GM18858 (cell line): Measurements from ENCODE around the gene PDE8B.

Experiments
- ATAC-seq: cut with Tn5 transposase; IDR thresholded peaks from one replicate; pipeline ENCODE4 v1.9.1; 2021; ENCODE audit not compliant: unreplicated experiment

Gene PDE8B

DNA sequence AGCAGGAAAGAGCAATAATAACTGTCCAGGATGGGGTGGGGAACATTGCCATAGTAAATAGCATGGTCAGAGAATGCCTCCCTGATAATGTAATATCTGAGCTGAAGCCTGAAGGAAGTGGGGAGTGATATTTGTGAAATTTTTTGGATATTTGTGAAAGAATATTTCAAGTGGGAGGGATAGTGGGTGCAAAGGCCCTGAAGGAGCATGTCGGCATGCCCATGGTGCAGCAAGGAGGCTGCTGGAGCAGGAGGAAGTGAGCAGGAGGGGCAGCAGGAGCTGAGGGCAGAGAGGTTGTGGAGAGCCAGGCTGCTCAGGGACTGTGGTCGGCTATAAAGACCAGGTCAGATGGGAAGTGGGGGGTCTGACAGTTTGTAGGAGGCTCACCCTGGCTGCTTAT lies 21.1 kb upstream of the PDE8B start:
- no peak for ATAC-seq

DNA sequence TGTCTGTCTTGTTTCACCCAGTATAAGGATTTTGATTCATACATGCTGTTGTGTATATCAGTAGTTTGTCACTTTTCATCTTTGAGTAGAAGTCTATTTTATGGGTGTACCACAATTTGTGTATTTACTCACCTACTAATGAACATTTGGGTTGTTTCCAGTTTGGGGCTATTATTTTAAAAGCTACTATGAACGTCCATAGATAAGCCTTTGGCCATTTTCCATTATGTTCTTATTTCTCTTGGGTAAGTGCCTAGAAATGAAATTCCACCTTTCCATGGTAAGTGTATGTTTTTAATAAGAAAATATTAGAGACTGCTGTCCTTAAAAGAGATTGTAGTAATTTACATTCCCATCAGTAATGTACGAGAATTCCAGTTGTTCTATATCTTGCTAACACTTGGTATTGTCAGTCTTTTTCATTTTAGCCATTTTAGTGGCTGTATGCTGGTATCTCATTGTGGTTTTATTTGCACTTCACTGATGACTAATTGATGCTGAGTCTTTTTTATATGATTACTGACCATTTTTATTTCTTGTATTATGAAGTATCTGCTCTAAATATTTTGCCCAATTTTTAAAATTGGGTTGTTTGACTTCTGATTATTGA lies 17.9 kb upstream of the PDE8B start:
- no peak for ATAC-seq

DNA sequence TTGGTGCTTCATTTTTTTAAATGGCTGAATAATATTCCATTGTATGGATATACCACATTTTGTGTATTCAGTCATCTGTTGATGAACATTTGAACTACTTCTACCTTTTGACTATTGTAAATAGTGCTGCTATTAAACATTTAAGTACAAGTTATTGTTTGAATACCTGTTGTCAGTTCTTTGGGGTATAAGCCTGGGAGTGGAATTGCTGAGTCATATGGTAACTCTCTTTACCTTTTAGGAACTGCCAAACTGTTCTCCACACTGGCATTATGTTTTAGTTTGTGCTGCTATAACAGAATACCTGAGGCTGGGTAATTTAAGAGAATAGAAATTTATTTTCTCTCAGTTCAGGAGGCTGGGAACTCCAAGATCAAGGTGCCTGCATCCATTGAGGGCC lies 15.7 kb upstream of the PDE8B start:
- ATAC-seq: no peak

- no peak for ATAC-seq
Measured at GRCh38 chr5:77197840-77198554, 12.5 kb upstream of the PDE8B start.

GRCh38 chr5:77200663-77201062 lies 9.8 kb upstream of the PDE8B start:
- no peak for ATAC-seq

- no peak for ATAC-seq
Measured at GRCh38 chr5:77202145-77202544, 8.3 kb upstream of the PDE8B start.

GRCh38 chr5:77204967-77205366 lies 5.5 kb upstream of the PDE8B start:
- ATAC-seq: no peak

DNA sequence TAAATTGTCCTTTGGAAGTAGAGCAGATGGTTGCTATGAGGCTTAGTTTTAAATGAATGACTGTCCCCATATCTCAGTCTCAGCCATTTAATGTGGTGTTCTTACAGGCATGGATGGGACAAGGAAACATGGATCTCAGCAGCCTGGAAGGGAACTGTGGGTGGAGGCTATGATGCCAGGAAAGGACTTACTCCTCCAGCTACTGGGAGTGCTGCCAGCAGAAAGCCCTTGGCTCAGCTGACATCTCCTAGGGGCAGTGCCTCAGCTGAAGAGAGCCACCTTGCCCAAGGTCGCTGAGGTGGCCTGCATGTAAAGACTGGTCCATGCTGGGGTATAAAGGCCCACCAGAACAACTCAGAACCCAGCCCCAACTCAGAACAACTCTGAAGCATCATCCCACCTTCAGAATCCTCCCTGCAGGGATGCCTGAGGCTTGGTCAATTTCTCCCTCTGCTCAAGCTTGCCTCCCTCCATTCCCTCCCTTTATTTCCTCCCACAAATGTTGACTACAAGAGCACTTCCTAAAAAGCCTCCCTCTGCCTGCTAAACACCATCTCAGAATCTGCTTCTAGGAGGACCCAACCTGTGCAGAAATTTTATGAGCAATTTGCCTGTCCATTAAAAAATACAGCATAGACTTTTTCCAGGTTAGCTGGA lies 1.8 kb upstream of the PDE8B start:
- no peak for ATAC-seq

GRCh38 chr5:77209495-77210090 lies 887 bp upstream of the PDE8B start:
- ATAC-seq: no peak

GRCh38 chr5:77210964-77211690 lies 647 bp downstream of the PDE8B start:
- no peak for ATAC-seq

DNA sequence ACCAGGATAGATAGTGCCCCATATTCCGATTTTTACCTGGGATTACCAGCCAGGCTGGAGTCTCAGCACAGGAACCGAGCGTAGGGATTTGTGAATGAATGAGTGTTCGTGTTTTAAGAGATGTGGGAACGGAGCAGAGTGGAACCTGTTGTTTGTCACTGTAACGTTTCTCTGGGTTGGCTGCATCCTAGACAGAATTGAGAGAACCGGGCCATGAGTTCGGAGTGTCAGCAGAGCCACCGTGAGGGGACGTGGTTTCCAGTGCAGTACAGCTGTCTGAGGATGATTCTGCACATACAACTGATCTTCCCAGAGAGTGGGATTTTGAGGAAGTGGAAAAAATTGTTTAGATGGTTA lies 1.2 kb downstream of the PDE8B start:
- no peak for ATAC-seq

DNA sequence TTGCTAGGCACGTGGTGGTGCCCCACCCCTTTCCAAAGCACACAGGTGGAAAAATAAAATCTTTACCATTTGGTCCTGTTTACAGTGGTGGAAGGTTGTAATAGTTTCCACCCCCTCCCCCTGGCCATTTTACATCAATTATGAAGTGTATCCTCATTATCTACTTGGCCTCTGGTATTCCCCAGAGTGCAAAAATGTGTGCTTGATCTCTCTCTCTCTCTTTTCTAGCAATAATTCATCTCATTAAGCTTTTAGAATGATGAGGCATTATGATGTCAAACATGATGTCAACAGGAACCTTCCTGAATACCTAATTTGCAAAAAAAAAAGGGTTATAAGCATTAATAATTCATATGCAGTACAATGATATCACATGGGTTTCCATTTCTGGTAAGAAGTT lies 3.1 kb downstream of the PDE8B start:
- no peak for ATAC-seq

GRCh38 chr5:77214151-77214550 lies 3.7 kb downstream of the PDE8B start:
- ATAC-seq: no peak

GRCh38 chr5:77218263-77218662 lies 7.8 kb downstream of the PDE8B start:
- ATAC-seq: no peak

- no peak for ATAC-seq
Measured at GRCh38 chr5:77221115-77221514, 10.6 kb downstream of the PDE8B start.

DNA sequence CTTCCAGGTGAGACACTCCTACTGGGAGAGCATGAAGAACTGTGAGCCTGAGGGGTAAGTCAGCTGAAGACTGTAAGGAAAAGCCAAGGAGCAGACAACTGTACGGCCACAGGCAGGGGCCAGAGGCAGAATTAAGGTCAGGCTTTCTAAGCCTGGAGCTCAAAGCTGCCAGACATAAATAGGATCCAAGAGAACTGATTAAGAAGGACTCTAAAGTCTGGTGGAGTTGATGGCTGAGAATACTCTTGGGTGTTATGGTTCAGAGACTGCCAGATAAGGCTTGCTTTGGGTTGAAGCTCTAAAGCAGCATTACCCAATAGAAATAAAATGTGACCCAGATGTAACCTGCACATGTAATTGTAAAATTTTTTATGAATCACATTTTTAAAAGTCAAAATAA lies 12.2 kb downstream of the PDE8B start:
- no peak for ATAC-seq

GRCh38 chr5:77223653-77224052 lies 13.2 kb downstream of the PDE8B start:
- ATAC-seq: no peak

DNA sequence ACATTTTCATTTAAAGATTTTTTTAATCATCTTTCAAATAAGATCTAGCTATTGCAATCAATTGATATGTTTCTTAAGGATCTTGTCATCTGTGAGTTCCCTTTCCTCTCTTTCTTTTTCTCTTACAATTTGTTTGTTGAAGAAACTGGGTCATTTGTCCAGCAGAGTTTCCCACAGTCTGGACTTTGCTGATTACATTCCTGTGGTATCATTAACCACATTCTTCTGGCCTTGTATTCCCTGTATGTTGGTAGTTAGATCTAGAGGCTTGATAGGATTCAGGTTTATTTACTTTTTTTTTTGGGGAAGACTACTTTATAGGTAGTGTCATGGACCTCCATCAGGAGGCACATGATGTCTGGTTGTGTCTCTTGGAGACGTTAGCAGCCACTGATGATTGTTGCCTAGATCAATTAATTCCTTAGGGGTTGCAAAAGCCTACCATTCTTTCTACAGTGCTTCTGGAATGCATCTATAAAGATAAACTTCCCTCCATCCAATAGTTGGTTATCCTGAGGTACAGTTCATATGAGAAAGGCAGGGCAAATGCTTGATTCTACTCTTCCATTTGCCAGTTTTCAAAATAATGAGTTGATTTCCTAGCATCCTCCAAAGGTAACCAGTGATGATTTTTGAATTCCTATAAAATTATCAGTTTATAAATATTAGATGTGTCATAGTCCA lies 14.3 kb downstream of the PDE8B start:
- ATAC-seq: no peak

DNA sequence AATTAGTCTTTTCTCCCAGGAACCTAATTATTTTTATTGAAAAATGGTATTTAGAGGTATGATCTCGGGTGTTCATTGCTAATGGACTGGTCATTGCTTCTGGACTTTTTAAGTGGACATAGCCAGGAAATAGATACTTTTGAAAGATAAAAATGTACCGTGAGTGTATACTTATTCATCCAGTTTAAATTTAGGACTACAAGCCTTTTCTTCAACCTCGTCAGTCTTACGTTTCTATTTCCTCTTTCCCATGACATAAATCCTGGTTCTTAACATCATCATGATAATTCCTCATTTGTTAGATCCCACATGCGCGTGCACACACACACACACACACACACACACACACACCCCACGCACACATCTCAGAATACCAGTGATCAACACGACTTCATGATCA lies 15.1 kb downstream of the PDE8B start:
- no peak for ATAC-seq

GRCh38 chr5:77229887-77230286 lies 19.4 kb downstream of the PDE8B start:
- no peak for ATAC-seq
